ENCODE data around the gene OARD1. TPM values are rescaled to one million over a fixed set of nuclear protein-coding genes. Genes with fewer than 3 reads are reported as not detected.
"Not testable (repeated sequence)": the region's sequence is repeated elsewhere in the genome, so short reads cannot be mapped to it uniquely, and the experiment has no call there.

OARD1 gene
- 66.1 TPM for polyA plus RNA-seq (ENCODE audit: insufficient read length)
- long read RNA-seq, donor 1, transcript OARD1-202 (6 exons, 1,337 nt), result major isoform, 6 of 89 reads
- long read RNA-seq, donor 1, partial matches to known transcripts, result 59 of 89 reads
- long read RNA-seq, donor 1, other reads (novel, unspliced or antisense), result 9 of 89 reads
- long read RNA-seq, donor 2, transcript OARD1-210 (6 exons, 3,330 nt), result major isoform, 6 of 29 reads
- long read RNA-seq, donor 2, transcript OARD1-216 (5 exons, 1,188 nt), result minor isoform, 5 of 29 reads
- long read RNA-seq, donor 2, partial matches to known transcripts, result 8 of 29 reads
- long read RNA-seq, donor 2, other reads (novel, unspliced or antisense), result 0 of 29 reads
- long read RNA-seq, donor 3, transcript OARD1-210 (6 exons, 3,330 nt), result major isoform, 8 of 36 reads
- long read RNA-seq, donor 3, partial matches to known transcripts, result 16 of 36 reads
- long read RNA-seq, donor 3, other reads (novel, unspliced or antisense), result 0 of 36 reads
- long read RNA-seq, donor 4, result 0 reads
- long read RNA-seq, donor 5, transcript OARD1-202 (6 exons, 1,337 nt), result minor isoform, 12 of 47 reads
- long read RNA-seq, donor 5, transcript OARD1-210 (6 exons, 3,330 nt), result major isoform, 16 of 47 reads
- long read RNA-seq, donor 5, partial matches to known transcripts, result 10 of 47 reads
- long read RNA-seq, donor 5, other reads (novel, unspliced or antisense), result 0 of 47 reads
- long read RNA-seq, donor 6, transcript OARD1-202 (6 exons, 1,337 nt), result minor isoform, 5 of 41 reads
- long read RNA-seq, donor 6, transcript OARD1-210 (6 exons, 3,330 nt), result major isoform, 6 of 41 reads
- long read RNA-seq, donor 6, partial matches to known transcripts, result 21 of 41 reads
- long read RNA-seq, donor 6, other reads (novel, unspliced or antisense), result 0 of 41 reads
- long read RNA-seq, donor 7, transcript OARD1-202 (6 exons, 1,337 nt), result minor isoform, 11 of 100 reads
- long read RNA-seq, donor 7, transcript OARD1-210 (6 exons, 3,330 nt), result major isoform, 12 of 100 reads
- long read RNA-seq, donor 7, partial matches to known transcripts, result 62 of 100 reads
- long read RNA-seq, donor 7, other reads (novel, unspliced or antisense), result 0 of 100 reads
- long read RNA-seq, donor 8, partial matches to known transcripts, result 0 of 5 reads
- long read RNA-seq, donor 8, other reads (novel, unspliced or antisense), result 0 of 5 reads

GRCh38 chr6:41071923-41072835 is at the start of gene OARD1:
OARD1 (minus strand) TSS chr6:41072356; CDS start chr6:41071634, 722 bp downstream.
- DNase-seq, result peak; percentile 100

- DNase-seq, result no peak
These were observed 47.9 kb upstream of the OARD1 start for GRCh38 chr6:41120058-41120457.

DNA sequence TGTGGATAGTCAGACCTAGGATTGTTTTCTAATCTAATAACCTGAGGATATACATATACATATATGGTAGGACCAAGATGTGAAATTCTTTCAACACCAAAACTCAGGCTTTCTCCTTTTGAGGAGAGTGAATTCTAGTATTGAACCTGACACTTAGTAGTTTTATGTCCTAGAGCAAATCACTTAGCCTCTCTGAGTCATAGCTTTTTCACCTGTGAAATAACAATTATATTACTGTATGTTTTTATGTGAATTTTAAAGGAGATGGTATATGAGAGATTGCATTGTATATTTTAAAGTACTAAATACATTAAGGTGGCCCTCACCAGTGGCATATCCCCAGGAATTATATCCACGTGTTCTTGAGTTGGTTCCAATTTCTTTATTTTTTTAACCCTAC is 47.4 kb upstream of the OARD1 start:
- DNase-seq, result no peak

GRCh38 chr6:41115027-41115426 is 42.9 kb upstream of the OARD1 start:
- DNase-seq, result not testable (repeated sequence)

DNA sequence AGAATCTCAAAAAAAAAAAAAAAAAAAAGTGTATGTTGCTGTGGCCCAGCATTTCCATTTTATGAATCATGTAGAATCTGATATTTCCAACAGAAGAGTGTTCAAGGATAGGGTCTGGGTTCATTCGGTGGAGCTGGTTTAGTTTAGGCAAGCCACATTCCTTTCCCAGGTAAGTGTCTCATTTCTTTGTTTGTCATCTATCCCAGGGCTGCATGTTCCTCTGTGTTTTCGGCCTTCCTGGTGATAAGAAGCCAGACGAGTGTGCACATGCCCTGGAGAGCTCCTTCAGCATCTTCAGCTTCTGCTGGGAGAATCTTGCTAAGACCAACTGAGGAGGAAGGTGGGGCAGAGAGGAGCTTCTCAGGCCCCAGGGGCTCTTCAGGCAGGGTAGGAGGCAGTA is 38.9 kb upstream of the OARD1 start:
- no peak for DNase-seq

DNA sequence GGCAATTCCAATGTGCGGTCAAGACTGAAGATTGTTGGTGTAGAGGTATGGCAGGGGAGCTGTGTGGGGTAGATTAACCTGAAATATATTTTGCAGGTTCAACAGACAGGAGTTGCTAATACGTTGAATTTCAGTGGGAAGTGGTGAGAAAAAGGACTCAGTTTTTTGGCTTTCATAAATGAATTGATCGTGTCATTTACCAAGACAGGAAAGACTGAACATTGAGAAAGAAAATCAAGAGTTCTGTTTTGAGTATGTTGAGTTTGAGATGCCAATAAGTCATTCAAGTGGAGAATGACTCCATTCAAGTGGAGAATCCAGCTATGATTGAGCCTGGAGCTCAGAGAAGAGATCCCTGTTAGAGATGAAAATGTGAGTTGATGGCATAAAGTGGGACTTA is 31.7 kb upstream of the OARD1 start:
- DNase-seq, result no peak

DNA sequence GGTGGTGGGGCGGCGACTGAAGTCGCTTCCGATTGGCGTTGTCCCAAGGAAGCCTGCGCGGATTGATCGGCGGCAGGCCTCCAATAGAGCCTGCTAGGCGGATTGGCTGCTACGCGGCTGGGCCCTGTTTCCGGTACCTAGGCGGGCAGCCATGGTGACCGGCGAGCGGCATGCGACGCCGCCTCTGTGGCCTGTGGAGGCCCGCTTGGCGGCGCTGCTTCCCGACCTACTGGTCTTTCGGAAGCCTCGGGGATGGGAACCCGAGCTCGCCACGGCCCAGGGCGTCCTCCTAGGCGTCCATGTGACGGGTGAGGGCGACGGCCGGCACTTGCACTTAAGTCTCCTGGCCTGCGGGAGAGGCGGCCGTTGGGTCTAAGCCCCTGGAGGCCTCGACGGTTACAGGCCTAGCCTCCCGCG is 28.7 kb upstream of the OARD1 start:
- DNase-seq, result no peak

- DNase-seq, result no peak
These were observed 26.2 kb upstream of the OARD1 start for GRCh38 chr6:41098366-41098765.

DNA sequence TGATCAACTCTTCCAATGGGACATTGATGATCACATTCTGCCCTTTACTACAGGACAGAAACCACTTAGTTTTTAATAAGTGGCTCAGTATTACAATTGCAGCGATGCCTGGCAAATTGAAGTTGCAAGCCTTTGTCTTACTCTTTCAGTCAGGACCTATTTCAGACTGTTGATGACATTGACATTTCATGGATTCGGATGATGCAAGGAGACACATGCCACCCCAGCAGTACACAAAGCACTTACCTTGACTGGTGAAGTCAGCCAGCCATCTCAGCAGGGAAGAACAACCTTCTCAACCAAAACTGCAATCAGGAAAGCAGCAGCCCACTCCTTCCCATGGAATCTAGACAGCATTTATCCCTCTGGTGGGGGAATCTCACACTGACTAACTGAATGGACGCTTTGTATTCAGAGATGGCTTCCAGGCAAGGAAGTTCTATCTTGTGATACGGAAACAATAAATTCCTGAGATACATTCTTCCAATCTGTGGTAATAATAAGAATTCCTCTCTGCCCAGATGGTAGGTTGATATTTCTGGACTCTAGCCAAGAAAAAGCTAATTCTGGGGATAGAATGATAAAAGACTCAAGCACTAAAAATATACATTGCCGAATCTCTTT is 25.4 kb upstream of the OARD1 start:
- no peak for DNase-seq

GRCh38 chr6:41093729-41094128 is 21.6 kb upstream of the OARD1 start:
- DNase-seq, result no peak

DNA sequence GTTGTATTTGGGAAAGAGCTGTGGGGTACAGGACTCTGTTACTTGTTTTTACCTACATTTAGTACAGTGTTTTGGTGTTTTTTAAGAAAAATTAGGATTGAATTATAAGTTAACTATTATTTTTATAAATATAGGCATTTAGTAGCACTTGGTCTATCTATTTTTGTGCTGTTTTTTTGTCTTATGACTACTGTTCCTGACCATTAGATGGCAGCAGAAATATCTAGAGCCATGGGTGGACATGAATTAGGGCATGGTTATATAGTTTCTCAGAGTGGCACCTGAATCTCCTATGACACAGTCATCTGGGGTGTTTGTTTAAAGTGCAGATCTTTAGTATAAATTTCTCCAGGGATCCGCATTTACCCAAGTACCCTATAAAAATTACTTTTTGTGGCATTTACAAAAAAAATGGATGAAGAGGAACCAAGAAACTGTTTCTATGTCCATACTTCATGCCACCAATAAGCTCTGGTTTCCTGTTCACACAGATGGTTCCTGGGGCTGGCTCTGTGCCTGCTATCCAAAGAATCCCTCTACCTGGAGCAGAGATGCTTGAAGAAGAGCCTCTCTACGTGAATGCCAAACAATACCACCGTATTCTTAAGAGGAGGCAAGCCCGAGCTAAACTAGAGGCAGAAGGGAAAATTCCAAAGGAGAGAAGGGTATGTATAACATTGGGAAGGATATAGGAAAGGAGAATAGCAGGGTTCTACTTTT is 20.4 kb upstream of the OARD1 start:
- no peak for DNase-seq

GRCh38 chr6:41090841-41091761 is 18.9 kb upstream of the OARD1 start:
- DNase-seq, result no peak

- no peak for DNase-seq
These were observed 16.3 kb upstream of the OARD1 start for GRCh38 chr6:41088451-41088850.

DNA sequence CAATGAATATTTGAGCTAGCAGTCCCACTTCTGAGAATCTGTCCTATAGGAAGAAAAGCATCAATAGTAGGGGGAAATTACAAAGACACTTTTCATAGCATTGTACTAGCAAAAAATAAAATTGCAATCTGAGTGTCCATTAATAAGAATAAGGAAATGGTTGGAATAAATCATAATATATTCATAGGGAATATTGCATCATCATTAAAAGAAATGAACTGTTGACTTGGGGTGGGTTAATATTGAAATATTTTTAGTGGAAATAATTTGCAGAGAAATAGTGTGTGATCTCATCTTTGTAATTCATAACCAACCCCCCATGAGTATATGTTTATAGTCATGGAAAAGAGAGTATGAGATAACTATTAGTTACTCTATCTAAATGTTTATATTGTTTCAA is 13.0 kb upstream of the OARD1 start:
- no peak for DNase-seq

GRCh38 chr6:41083072-41083471 is 10.9 kb upstream of the OARD1 start:
- DNase-seq, result no peak

- no peak for DNase-seq
These were observed 8.5 kb upstream of the OARD1 start for GRCh38 chr6:41080621-41081020.

- DNase-seq, result no peak
These were observed 6.9 kb upstream of the OARD1 start for GRCh38 chr6:41079080-41079479.

- no peak for DNase-seq
These were observed 5.9 kb upstream of the OARD1 start for GRCh38 chr6:41078101-41078500.

GRCh38 chr6:41077536-41077935 is 5.4 kb upstream of the OARD1 start:
- DNase-seq, result no peak

All from left kidney (tissue), 8 donors.